Measurements from ENCODE around the gene COL23A1. TPM values are rescaled to one million over a fixed set of nuclear protein-coding genes. Genes with fewer than 3 reads are reported as not detected.

The COL23A1 gene
- total and polyA plus RNA-seq, 2 donors (not counting 1 experiment from before 2014, with no cell fraction given), result 0.20 TPM; not detected in 1

GRCh38 chr5:178419196-178419595 is 171.0 kb downstream of the COL23A1 start:
- Histone ChIP-seq H3K36me3 (replicated peaks in 1 of 2; ENCODE audit: control extremely low read depth in 1 of 2, control insufficient read depth in 1 of 2, extremely low read depth in 1 of 2, insufficient read depth in 2 of 2, low read length in 1 of 2) (no peaks in the 10 kb centered on the region), H3K9me3 (ENCODE audit: control extremely low read depth in 1 of 3, control insufficient read depth in 2 of 3, insufficient read depth in 1 of 3, low read length in 2 of 3) (no peaks in the 10 kb centered on the region), H3K4me2 (replicated peaks; ENCODE audit: low read depth, low read length, poor library complexity, severe bottlenecking) (no peak overlapping the region), H3K4me1 (ENCODE audit: control insufficient read depth in 2 of 2, insufficient read depth in 2 of 2, low read length in 2 of 2) (no peaks in the 10 kb centered on the region), H3K9ac (ENCODE audit: low read length) (no peak overlapping the region), H3K79me2 (ENCODE audit: control insufficient read depth, insufficient read depth, low read length) (no peaks in the 10 kb centered on the region), H4K20me1 (ENCODE audit: control insufficient read depth, insufficient read depth, low read length, poor library complexity, severe bottlenecking) (no peaks in the 10 kb centered on the region), H3K27me3 (replicated peaks in 1 of 4; ENCODE audit: control extremely low read depth in 1 of 4, control insufficient read depth in 3 of 4, insufficient read depth in 4 of 4, low read length in 3 of 4) (peaks cover 0 to 4% (median under 1%) of the 10 kb centered on the region in 4 experiments), H3K4me3 (ENCODE audit: control extremely low read depth in 1 of 5, extremely low read depth in 1 of 5, insufficient read depth in 1 of 5, low read depth in 2 of 5, low read length in 4 of 5) (no peak overlapping the region), H3K27ac (ENCODE audit: low read length in 2 of 2) (no peak overlapping the region), H2AFZ (ENCODE audit: insufficient read depth, low read depth, low read length, poor library complexity, severe bottlenecking) (no peak overlapping the region)
- TF ChIP-seq CTCF (IDR thresholded peaks at IDR 0.05) (no peak), EZH2 (IDR thresholded peaks at IDR 0.05; ENCODE audit: borderline replicate concordance, insufficient read depth, low read depth, low read length, poor library complexity, severe bottlenecking) (no peak)
- peaks cover 29% of the 10 kb centered on the region for H3K27me3 Mint-ChIP-seq
- no peaks in the 10 kb centered on the region for H3K9me3 Mint-ChIP-seq (ENCODE audit: insufficient read depth)
- H3K4me1 Mint-ChIP-seq, result no peaks in the 10 kb centered on the region
- ChIA-PET POLR2A (no interaction called here), CTCF (no interaction called here)
- ATAC-seq (ENCODE audit: low read depth) (no peak), DNase-seq (no peak)
- H3K4me3 Mint-ChIP-seq, result no peak overlapping the region
- H3K27ac Mint-ChIP-seq, result no peak overlapping the region
- intact Hi-C loops (cut with micrococcal nuclease), result no loop called here
- 99% methylated on average over 5 of the region's 9 CpGs for WGBS (ENCODE audit: insufficient coverage)

GRCh38 chr5:178418471-178419010 is 171.7 kb downstream of the COL23A1 start:
- Histone ChIP-seq H3K27ac (ENCODE audit: low read length in 2 of 2) (no peak overlapping the region), H3K79me2 (ENCODE audit: control insufficient read depth, insufficient read depth, low read length) (no peaks in the 10 kb centered on the region), H2AFZ (ENCODE audit: insufficient read depth, low read depth, low read length, poor library complexity, severe bottlenecking) (no peak overlapping the region), H3K9me3 (ENCODE audit: control extremely low read depth in 1 of 3, control insufficient read depth in 2 of 3, insufficient read depth in 1 of 3, low read length in 2 of 3) (no peaks in the 10 kb centered on the region), H4K20me1 (ENCODE audit: control insufficient read depth, insufficient read depth, low read length, poor library complexity, severe bottlenecking) (no peaks in the 10 kb centered on the region), H3K4me2 (replicated peaks; ENCODE audit: low read depth, low read length, poor library complexity, severe bottlenecking) (no peak overlapping the region), H3K36me3 (replicated peaks in 1 of 2; ENCODE audit: control extremely low read depth in 1 of 2, control insufficient read depth in 1 of 2, extremely low read depth in 1 of 2, insufficient read depth in 2 of 2, low read length in 1 of 2) (no peaks in the 10 kb centered on the region), H3K4me3 (ENCODE audit: control extremely low read depth in 1 of 5, extremely low read depth in 1 of 5, insufficient read depth in 1 of 5, low read depth in 2 of 5, low read length in 4 of 5) (no peak overlapping the region), H3K9ac (ENCODE audit: low read length) (no peak overlapping the region), H3K27me3 (replicated peaks in 1 of 4; ENCODE audit: control extremely low read depth in 1 of 4, control insufficient read depth in 3 of 4, insufficient read depth in 4 of 4, low read length in 3 of 4) (peaks cover 0 to 4% (median under 1%) of the 10 kb centered on the region in 4 experiments), H3K4me1 (ENCODE audit: control insufficient read depth in 2 of 2, insufficient read depth in 2 of 2, low read length in 2 of 2) (no peaks in the 10 kb centered on the region)
- CTCF ChIA-PET, result no interaction called here
- Mint-ChIP-seq H3K9me3 (ENCODE audit: insufficient read depth) (no peaks in the 10 kb centered on the region), H3K4me1 (no peaks in the 10 kb centered on the region), H3K27ac (no peak overlapping the region), H3K27me3 (peaks cover 30% of the 10 kb centered on the region), H3K4me3 (no peak overlapping the region)
- WGBS (ENCODE audit: insufficient coverage), result 84% methylated on average over 5 of the region's 7 CpGs
- intact Hi-C loops (cut with micrococcal nuclease), result no loop called here
- no peak for TF ChIP-seq EZH2 (IDR thresholded peaks at IDR 0.05; ENCODE audit: borderline replicate concordance, insufficient read depth, low read depth, low read length, poor library complexity, severe bottlenecking)
- TF ChIP-seq CTCF (IDR thresholded peaks at IDR 0.05), result no peak
- POLR2A ChIA-PET, result no interaction called here
- DNase-seq (no peak), ATAC-seq (ENCODE audit: low read depth) (no peak)

Measured in B cell (primary cell).